ENCODE results near the gene ARHGAP20. TPM values are rescaled to one million over a fixed set of nuclear protein-coding genes. Genes with fewer than 3 reads are reported as not detected.

Gene ARHGAP20
- total and polyA plus RNA-seq, 9 of the 15 experiments (the other 6 are each of a cell fraction or from before 2014, with no cell fraction given): 0.07 TPM; not detected in 8

DNA sequence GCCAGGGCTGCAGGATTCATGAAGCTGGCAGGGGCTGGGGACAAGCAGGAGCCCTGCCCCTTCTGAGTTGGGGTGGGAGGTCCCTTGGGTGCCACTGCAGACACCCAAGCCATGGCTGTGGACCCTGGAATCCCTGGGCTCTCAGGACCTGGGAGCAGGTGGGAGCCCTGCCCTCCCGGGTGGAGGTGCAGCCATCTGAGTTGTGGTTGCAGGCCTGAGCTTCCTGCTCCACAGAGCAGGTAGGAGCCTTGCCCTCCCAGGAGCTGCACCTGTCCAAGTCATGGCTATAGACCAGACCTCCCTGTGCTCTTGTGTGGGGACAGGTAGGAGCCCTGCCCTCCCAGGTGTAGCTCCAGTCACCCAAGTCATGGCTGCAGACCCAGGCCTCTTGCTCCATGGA is 113.5 kb downstream of the ARHGAP20 start:
- ATAC-seq (no peak), FAIRE-seq (no peak), DNase-seq (ENCODE audit: extremely low read depth in 1 of 4, low spot score in 3 of 4) (no peak)
- Histone ChIP-seq H4K20me1 (replicated peaks; ENCODE audit: control insufficient read depth, insufficient read depth, low read length) (no peaks in the 10 kb centered on the region), H2AFZ (ENCODE audit: low read depth, low read length) (no peak overlapping the region), H3K4me1 (replicated peaks in 1 of 2; ENCODE audit: control insufficient read depth in 2 of 2, insufficient read depth in 2 of 2, low read length in 2 of 2) (no peaks in the 10 kb centered on the region), H3K27me3 (ENCODE audit: control insufficient read depth in 2 of 2, insufficient read depth in 2 of 2, low read length in 2 of 2) (no peaks in the 10 kb centered on the region), H3K9me3 (replicated peaks; ENCODE audit: control insufficient read depth, insufficient read depth, low read depth, low read length) (no peaks in the 10 kb centered on the region), H3K79me2 (ENCODE audit: control insufficient read depth, insufficient read depth, low read length) (no peaks in the 10 kb centered on the region), H3K27ac (ENCODE audit: extremely low read depth, low read depth, low read length) (no peak overlapping the region), H3K4me3 (no peak overlapping the region), H3K36me3 (ENCODE audit: control insufficient read depth, insufficient read depth, low read length) (no peaks in the 10 kb centered on the region), H3K9me1 (ENCODE audit: control insufficient read depth, insufficient read depth, low read length) (no peaks in the 10 kb centered on the region), H3K4me2 (ENCODE audit: insufficient read depth, low read length) (no peak overlapping the region), H3K9ac (ENCODE audit: insufficient read depth in 1 of 2, low read depth in 2 of 2, low read length in 2 of 2) (no peak overlapping the region)
- no TSS peak for BruUV-seq (replicated peaks)
- ChIA-PET POLR2A (no interaction called here), CTCF (ENCODE audit: low intra/inter-chr PET ratio) (no interaction called here)
- WGBS (ENCODE audit: insufficient coverage, low coverage, missing lambda C conversion rate): 0% methylated on average over 1 of the region's 1 CpG
- in situ Hi-C loops (cut with MboI) (no loop called here), intact Hi-C loops (cut with micrococcal nuclease) (no loop called here)
- TF ChIP-seq ZNF551 (CRISPR knock-in tag; IDR thresholded peaks at IDR 0.05) (no peak), HMG20A (CRISPR knock-in tag; conservative IDR thresholded peaks at IDR 0.05) (no peak), POLR2AphosphoS2 (IDR thresholded peaks at IDR 0.05; ENCODE audit: low read length) (no peak), RBM22 (IDR thresholded peaks at IDR 0.05; ENCODE audit: low read depth, low read length, poor library complexity, severe bottlenecking) (no peak), PHF8 (IDR thresholded peaks at IDR 0.05; ENCODE audit: borderline replicate concordance, low read length) (no peak), RHOXF2B (CRISPR knock-in tag; conservative IDR thresholded peaks at IDR 0.05) (no peak), CBX5 (IDR thresholded peaks at IDR 0.05; ENCODE audit: borderline replicate concordance, low read depth) (no peak), ZNF507 (tag; conservative IDR thresholded peaks at IDR 0.05) (no peak), ZNF197 (CRISPR knock-in tag; IDR thresholded peaks at IDR 0.05; ENCODE audit: low read depth) (no peak)
